SKM-1 (cell line): ENCODE measurements around the gene OSBPL6.
"Not testable (repeated sequence)": the region's sequence is repeated elsewhere in the genome, so short reads cannot be mapped to it uniquely, and the experiment has no call there.

Experiments
- DNase-seq: peaks from one replicate; lab custom pipeline; 2025; ENCODE audit not compliant: unreplicated experiment; lab: John Stamatoyannopoulos, UW

The OSBPL6 gene

DNA sequence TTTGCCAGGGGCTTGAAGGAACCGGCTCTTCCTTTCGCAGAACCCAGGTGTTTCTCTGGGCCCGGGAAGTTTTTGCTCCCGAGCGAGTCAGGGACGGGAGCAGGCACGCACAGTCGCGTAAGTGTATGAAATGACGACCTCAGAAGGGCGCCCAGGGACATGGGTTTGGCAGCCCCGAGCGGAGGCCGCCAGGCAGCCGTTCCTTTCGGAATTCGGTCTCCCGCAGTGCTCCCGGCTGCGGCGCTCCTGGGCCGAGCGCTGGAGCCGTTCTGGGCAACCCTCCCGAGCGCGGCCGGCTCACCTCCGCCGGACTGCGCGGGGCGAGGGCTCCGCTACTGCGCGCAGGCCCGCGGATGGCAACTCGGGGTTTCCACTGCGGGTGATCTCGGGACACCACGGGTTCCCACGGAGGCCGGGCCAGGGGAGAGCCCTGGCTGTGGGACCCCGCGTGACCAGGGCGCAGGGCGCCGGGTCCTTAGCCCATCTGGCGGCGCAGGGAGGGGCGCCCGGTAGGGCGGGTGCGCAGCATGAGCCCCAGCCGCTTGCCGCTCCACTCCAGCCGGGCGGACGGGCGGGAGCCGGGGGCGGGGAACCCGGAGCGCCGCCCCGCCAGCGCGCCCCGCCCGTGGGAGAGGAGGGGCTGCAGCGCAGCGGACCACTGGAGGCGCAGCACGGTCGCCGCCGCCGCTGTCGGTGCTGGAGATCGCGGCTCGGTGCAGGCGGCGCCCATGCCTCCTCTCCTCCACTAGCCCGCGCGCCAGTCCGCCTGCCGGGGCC is at the start of gene OSBPL6:
Gene OSBPL6, plus strand, starts transcription at position 690 of the 777 bp plus-strand sequence. CDS start 111,673 bp downstream, outside the sequence.
- peak; percentile 63 for DNase-seq

DNA sequence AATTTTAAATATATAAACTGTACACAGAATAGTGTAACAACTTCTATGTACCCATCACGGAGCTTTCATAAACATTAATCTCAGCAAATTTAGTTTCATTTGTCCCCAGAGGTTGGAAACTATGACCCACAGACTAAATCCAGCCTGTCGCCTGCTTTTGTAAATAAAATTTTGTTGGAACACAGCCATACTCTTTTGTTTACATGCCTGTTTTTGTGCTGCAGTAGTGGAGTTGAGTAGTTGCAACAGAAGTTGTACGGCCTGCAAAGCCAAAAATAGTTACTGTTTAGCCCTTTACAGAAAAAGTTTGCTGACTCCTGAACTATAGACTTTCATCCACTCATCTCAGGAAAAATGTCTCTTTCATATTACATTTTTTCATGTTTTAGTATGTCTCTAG is 42.3 kb upstream of the OSBPL6 start:
- DNase-seq = no peak

DNA sequence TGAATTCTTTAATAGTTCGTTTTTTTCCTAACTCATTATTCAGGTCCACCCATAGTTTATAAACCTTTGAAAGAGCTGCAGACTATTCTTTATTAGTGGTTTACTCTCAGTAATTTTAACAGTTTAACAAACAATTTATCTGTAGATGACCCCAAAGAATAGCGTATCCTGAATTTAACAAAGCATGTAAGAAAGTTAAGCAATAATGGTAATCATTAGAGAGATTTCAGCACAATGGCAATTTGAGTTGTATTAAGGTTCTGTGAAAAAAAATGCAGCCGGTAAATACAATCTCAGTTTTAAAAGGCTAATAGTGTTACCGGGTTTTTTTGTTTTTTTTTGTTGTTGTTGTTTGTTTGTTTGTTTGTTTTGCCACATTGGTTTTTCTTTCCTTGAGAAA is 41.8 kb upstream of the OSBPL6 start:
- no peak for DNase-seq

DNA sequence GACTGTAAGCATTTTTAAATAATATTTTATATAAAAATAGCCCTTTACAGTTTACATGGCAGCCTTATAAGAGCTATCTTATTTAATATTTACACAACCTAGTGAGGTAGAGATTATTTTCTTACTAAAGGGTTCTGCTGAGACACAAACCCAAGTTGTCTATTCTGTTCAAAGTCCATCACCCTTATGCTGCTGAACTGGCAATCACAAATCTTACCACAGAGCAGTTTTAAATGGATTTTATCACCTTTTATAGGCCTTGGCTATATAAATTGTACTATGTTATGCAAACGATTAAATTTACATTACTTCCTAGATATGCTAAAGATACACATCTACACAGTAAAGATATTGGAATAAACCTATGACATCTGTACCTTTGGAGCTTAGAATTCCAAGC is 41.3 kb upstream of the OSBPL6 start:
- DNase-seq = no peak

DNA sequence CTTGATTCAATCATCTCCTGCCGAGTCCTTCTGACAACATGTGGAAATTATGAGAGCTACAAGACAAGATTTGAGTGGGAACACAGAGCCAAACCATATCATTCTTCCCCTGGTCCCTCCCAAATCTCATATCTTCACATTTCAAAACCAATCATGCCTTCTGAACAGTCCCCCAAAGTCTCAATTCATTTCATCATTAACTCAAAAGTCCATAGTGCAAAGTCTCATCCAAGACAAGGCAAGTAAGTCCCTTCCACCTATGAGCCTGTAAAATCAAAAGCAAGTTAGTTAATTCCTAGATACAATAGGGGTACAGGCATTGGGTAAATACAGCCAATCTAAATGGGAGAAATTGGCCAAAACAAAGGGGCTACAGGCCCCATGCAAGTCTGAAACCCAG is 40.4 kb upstream of the OSBPL6 start:
- not testable (repeated sequence) for DNase-seq

DNA sequence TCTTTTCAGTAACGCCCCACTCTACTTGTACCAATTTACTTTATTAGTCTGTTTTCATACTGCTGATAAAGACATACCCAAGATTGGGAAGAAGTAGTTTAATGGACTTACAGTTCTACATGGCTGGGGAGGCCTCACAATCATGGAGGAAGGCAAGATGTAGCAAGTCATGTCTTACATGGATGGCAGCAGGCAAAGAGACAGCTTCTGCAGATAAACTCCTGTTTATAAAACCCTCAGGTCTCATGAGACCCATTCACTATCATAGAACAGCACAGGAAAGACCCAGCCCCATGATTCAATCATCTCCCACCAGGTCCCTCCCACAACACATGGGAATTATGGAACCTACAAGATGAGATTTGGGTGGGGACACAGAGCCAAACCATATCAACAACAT is 38.8 kb upstream of the OSBPL6 start:
- DNase-seq = no peak

DNA sequence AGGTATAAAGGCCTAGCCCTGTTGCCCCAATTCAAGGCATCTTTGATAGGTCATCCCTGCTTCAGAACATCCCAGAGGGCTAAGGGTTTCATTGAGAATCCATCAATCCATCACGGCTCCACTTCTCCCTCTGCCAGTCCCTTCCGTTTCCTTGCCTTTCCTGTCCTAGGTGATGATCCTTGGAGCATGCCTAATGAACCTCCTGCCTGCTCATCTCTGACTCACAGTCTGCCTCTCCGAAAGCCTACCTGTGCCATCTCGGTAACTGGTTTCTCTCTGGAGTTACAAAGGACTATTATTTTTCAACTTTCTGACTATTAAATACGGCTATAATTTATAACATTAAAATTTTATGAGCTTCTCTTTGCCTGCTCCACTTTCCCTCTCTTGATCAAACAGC is 36.7 kb upstream of the OSBPL6 start:
- DNase-seq = no peak

DNA sequence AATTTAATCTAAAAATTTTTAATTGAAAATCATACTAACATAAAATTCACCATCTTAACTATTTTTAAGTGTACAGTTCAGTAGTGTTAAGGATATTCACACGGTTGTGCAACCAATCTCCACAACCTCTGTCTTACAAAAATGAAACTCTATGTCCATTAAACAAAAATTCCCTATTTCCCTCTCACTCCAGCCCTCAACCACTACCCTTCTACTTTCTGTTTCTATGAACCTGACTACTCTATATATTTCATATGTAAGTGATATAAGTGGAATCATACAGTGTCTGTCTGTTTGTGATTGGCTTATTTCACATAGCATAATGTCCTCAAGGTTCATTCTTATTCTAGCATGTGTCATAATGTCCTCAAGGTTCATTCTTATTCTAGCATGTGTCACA is 34.3 kb upstream of the OSBPL6 start:
- DNase-seq = no peak

DNA sequence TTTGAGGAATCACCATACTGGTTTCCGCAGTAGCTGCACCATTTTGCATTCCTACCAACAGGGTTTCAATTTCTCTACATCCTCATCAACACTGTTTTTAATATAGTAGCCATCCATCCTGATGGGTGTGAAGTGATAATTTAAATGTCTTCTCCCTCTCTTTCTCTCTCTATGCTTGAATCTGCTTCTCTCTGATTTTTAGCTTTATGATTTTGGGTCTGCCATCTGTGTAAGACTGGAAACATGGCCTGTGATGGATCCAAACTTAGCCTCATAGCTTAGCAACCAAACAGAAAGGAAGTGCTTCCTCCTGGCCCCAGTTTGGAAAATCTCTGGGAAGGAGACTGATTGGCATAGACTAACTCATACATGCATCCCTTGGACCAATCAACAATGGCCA is 33.7 kb upstream of the OSBPL6 start:
- DNase-seq = no peak

DNA sequence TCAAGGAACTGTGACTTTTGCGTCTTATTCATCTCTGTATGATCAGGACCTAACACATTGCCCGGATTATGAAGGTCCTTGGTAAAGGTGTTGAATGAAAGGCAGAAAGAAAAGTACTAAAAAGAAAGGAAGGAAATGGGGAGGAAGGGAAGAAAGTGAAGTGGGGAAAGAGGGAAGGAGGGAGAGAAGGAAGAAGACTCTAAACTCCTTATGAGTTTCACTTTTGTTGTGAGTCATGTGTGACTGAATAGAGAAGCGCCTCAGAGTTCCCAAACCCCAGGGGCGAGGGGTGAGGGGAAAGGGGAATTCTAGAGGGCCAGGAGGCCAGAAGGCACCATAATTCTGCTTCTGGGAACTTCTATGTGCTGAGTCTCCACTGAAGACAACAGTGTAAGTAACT is 30.9 kb upstream of the OSBPL6 start:
- no peak for DNase-seq

DNA sequence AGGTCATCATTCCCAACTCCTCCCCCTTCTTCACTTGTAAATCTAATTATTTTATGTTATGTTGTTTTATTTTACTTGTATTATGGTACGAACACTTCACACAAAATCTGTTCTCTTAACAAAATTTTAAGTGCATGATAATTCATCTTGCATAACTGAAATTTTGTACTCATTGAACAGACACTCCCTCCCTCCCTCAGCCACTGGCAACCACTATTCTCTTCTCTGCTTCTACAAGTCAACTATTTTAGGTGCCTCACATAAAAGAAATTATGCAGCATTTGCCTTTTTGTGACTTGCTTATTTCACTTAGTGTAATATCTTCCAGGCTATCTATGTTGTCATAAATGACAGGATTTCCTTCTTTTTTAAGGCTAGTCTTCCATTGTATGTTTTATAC is 30.4 kb upstream of the OSBPL6 start:
- DNase-seq = no peak

DNA sequence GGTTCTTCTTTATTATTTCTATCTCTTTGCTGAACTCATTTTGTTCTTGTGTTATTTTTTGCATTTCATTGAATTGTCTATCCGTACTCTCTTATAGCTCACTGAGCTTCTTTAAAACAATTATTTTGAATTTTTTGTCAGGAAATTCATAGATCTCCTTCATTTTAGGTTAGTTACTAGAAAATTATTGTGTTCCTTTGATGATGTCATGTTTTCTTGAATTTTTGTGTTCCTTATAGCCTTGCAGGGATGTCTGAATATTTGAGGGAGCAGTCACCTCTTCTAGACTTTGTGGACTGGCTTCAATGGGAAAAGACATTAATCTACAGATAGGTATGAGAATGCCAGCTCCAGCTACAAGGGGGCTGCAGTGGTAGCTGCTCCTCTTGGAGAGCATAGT is 20.7 kb upstream of the OSBPL6 start:
- no peak for DNase-seq

DNA sequence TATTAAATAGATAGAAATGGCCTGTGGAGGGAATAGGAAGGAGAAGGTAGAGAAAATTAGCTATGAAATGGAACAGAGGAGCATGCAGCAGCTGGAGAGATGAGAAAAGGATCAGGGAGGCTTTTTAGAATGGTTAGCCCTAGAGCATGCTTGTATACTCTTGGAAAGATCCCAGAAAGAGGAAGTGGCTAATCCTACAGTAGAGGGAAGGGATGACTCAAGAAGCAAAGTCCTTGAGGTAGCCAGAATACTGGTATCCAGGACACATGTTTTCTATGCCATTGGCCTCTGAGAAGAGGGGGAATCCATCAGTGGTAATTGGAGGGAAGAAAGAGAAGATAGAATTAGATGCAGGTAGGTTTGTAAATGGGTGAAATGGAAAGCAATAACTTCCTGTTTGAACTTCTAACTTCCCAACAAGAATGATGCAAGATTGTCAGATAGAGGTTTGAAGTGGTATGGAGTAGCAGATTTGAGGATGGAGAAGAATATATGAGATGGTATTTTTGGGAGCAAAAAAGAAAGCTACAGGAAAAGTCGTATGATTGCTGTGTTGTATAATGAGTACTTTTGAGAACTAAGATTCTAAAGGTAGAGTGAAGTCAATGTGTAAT is 17.1 kb upstream of the OSBPL6 start:
- DNase-seq = peak; percentile 44

DNA sequence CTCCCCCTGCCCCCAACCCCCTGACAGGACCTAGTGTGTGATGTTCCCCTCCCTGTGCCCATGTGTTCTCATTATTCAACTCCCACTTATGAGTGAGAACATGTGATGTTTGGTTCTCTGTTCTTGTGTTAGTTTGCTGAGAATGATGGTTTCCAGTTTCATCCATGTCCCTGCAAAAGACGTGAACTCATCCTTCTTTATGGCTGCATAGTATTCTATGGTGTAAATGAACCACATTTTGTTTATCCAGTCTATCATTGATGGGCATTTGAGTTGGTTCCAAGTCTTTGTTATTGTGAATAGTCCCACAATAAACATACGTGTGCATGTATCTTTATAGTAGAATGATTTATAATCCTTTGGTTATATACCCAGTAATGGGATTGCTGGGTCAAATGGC is 13.7 kb upstream of the OSBPL6 start:
- not testable (repeated sequence) for DNase-seq

DNA sequence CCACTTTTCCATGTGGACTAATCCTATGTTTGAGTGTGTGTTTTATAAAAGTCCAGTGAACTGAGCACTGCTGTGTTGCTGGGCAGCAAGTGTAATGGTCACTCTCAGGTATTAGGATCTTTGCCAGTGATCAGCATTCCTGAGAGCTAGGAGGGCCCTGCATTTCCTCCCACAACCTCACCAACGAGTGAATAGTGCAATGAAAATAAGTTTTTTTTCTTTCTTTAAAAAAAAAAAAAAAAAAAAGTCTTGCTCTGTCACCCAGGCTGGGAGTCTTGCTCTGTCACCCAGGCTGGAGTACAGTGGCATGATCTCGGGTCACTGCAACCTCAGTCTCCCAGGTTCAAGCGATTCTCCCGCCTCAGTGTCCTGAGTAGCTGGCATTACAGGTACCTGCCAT is 6.5 kb upstream of the OSBPL6 start:
- no peak for DNase-seq

DNA sequence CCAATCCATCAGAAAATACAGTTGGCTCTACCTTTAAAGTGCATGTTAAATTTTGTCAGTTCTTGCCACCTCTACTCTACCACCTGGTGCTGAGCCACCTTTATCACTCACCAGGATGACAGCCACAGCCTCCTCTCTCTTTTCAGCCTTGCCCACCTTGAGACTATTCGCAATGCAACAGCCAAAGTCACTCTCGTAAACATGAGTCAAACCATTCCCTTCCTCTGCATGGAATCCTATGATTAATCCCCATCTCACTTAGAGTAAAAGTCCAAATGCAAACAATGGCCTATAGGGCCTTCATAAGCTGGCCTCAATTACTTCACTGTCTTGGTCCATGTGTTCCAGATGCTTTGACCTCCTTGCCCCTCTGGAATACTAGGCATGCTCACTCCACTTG is 5.8 kb upstream of the OSBPL6 start:
- no peak for DNase-seq

DNA sequence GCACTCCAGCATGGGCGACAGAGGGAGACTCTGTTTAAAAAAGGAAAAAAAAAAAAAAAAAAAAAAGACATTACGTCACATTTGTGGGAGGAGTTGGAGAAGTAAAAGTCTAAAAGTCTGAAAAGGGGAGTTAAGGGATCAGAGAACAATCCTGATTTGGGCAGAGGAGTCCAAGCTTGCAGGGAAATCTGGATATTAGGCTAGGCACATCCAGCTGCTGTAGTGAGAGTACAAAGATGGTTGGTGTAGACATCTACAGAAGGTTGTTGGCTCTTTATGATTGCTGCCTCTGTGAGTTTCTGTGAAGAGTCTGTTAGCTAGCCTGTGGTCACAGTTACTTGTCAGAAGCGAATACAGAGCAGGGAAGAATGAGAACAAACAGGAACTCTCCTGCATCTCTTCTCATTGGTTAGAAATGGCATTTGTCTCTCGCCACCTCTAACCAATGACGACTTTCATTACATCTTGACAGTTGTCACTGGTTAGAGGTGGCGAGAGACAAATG is 3.3 kb upstream of the OSBPL6 start:
- DNase-seq = no peak

DNA sequence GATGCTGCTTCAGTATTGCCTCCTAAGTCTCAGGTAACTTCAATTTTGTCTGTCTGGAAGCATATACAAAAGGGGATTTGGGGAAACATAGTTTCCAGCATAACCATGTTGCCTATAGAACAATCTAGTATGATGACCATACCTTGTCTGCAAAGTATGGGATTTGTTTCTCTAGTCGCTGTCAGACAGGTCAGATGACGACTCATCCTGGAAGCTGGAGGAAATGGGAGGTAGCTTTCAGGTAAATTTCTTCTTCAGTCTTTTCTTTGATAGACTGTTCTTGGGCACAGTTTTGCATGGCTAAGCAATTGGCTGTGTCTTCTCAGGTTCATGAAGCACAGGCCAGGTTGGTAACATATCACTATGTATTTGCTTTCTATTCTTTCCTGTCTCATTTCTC is 2.8 kb upstream of the OSBPL6 start:
- DNase-seq = no peak

DNA sequence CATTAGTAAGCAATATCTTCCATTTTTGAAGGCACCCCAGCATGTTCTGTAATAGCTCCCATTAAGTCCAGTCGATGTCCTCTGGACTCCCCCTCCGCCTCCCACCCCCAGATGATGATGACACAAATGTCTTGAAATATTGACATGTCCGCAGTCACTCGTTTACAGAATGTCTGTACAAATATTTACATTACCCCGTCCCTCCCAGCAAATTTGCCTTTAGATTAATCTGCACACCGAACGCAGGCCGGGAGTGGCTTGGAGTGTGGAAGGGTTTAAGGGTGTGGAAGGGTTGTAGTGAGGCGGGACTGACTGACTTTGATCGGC is 853 bp upstream of the OSBPL6 start:
- no peak for DNase-seq

DNA sequence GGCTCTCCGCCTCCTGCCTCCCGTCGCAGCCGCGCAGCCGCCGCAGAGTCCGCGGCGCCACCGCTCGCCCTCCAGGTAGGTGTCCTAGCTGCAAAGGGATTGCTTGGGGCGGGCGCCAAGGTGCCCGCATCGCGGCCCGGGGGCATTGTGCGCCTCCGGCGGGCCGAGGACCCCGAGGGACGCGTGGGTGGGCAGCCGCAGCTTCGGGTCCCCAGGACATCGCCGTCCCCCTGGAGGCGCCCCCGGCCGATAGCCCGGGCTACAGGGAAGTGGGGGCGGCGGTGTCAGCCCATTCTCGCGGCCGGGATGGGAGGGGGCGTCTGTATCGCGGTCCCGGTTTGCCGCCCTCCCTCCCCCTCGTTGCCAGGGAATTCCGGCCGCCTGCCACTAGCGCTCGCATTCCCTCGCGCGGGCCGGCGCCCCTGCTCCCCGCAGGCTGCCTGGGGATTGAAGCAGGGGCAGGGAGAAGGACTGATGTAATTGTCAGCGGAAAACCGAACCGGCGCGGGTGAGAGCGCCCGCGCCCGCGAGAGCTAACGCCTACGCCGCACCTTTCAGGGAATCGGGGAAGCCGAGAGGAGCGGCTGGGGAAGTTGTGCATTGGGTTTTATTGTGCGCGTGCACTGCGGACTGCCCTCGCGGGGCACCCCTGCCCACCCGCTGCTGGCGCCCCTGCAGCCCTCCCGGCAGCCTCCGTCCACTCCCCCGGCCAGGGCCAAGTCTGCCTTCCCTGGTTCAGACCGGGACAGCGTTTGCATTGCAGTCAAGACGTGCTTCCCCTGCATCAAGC is 483 bp downstream of the OSBPL6 start:
- no peak for DNase-seq

DNA sequence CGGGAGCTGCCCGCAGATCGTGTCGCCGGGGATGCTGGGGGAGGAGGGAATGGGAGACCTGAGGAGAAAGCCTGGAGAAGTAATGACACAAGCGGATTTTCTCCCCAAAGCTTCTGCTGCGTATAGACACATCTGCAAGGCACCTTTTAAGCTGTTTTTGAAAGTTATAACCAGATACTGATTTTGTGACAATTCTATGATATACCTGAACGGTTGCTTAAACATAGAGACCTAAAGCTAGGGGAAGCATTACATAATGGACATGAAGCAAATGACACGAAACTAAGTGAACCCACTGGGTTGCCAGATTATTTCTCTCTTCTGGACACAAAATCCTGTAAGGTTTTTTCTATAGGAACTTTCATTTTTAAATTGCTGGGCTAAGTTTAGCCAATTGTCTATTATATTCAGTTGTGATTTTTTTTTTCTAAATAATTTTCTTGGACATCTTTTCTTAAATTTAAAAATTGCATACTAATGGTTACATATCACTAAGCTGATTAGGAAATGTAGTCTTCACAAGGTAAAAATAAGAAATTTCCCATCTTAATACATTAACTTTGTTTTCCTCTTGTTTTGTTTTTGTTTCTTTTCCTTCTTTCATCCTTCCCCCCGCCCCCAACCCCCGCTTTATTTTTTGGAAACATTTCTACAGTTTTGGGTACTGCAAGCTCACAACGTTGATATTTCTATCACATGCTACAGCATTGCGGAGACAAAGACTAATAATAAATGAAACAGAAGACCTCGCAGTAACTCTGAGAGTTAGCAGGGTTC is 1.3 kb downstream of the OSBPL6 start:
- no peak for DNase-seq
